ENCODE measurements around the gene PTDSS2. TPM values are rescaled to one million over a fixed set of nuclear protein-coding genes. Genes with fewer than 3 reads are reported as not detected.

PTDSS2 gene
- total RNA-seq, 1 donor from 2014 or later: 47.3 TPM

DNA sequence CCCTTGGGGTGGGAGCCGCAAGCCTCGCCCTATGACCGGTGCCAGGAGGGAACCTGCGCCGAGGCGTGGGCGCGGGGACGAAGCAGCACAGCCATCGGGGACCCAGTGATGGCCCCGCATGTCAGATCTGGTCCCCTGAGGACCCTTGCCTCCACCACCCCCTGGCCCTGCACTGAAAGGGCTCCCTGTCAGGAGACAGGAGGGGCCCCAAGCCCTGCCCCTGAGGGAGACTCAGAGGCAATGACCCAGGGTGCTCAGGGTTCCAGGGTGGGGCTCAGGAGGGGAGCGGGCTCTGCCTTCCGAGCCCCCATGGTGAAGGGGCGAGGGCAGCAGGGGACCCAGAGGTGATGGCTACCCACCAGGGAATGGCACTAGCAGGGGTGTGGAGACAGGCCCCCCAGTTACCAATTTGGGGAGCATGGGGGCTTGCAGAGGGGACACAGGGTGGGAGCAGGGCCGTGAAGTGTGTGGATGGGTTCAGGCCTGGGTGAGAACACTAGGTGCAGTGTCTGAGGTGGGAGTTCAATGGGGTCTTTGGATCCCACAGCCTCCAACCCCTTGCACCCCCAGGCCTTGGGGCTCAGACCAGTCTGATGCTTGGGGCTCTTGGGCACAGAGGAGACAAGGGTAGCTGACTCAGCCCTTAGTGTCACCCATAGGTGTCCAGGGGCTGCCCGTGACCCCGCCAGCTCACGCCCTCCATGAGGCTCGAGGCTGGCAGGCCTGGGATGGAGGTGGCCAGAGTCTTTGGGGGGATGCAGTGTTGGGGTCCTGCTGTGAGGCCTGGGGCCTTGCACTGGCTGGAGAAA, 87.7 kb downstream of the PTDSS2 start:
- H3K9ac ChIP-seq (ENCODE audit: low read length): peak overlapping the region; percentile 44
- no peaks in the 10 kb centered on the region for H3K27me3 ChIP-seq (ENCODE audit: insufficient read depth, low read length)
- peaks cover 20% of the 10 kb centered on the region for H3K79me2 ChIP-seq (ENCODE audit: insufficient read depth, low read length)
- peak overlapping the region; percentile 33 for H3K4me3 ChIP-seq (ENCODE audit: insufficient read depth, low read depth, low read length)
- H3K4me1 Mint-ChIP-seq (ENCODE audit: low read depth, unreplicated experiment): peaks cover 4% of the 10 kb centered on the region
- H3K36me3 ChIP-seq (ENCODE audit: insufficient read depth, low read length): no peaks in the 10 kb centered on the region
- H3K4me2 ChIP-seq (ENCODE audit: low read length): peak overlapping the region; percentile 86
- TF ChIP-seq EZH2 (IDR thresholded peaks at IDR 0.05; ENCODE audit: insufficient read depth, low read length): no peak
- TF ChIP-seq, protein P1, sequence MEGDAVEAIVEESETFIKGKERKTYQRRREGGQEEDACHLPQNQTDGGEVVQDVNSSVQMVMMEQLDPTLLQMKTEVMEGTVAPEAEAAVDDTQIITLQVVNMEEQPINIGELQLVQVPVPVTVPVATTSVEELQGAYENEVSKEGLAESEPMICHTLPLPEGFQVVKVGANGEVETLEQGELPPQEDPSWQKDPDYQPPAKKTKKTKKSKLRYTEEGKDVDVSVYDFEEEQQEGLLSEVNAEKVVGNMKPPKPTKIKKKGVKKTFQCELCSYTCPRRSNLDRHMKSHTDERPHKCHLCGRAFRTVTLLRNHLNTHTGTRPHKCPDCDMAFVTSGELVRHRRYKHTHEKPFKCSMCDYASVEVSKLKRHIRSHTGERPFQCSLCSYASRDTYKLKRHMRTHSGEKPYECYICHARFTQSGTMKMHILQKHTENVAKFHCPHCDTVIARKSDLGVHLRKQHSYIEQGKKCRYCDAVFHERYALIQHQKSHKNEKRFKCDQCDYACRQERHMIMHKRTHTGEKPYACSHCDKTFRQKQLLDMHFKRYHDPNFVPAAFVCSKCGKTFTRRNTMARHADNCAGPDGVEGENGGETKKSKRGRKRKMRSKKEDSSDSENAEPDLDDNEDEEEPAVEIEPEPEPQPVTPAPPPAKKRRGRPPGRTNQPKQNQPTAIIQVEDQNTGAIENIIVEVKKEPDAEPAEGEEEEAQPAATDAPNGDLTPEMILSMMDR (IDR thresholded peaks at IDR 0.05; ENCODE audit: insufficient read depth, low read depth, low read length): no peak
- peak overlapping the region; percentile 86 for H2AFZ ChIP-seq (ENCODE audit: low read depth, low read length)
- H4K20me1 ChIP-seq (ENCODE audit: insufficient read depth, low read length): peaks cover 17% of the 10 kb centered on the region
- H3K27ac ChIP-seq (ENCODE audit: low read depth, low read length): peak overlapping the region; percentile 9
- H3K9me3 ChIP-seq (ENCODE audit: insufficient read depth, low read depth, low read length): no peaks in the 10 kb centered on the region
- no peaks in the 10 kb centered on the region for H3K9me3 Mint-ChIP-seq (ENCODE audit: unreplicated experiment)
- FAIRE-seq: no peak
- peaks cover 2% of the 10 kb centered on the region for H3K36me3 Mint-ChIP-seq (ENCODE audit: low read depth, unreplicated experiment)
- DNase-seq (ENCODE audit: low read depth): no peak
- H3K27ac Mint-ChIP-seq (ENCODE audit: unreplicated experiment): no peak overlapping the region
- H3K4me3 Mint-ChIP-seq (ENCODE audit: unreplicated experiment): no peak overlapping the region
- H3K27me3 Mint-ChIP-seq (ENCODE audit: low read depth, unreplicated experiment): peaks cover 6% of the 10 kb centered on the region
- peaks cover 26% of the 10 kb centered on the region for H3K4me1 ChIP-seq (ENCODE audit: insufficient read depth, low read length)

DNA sequence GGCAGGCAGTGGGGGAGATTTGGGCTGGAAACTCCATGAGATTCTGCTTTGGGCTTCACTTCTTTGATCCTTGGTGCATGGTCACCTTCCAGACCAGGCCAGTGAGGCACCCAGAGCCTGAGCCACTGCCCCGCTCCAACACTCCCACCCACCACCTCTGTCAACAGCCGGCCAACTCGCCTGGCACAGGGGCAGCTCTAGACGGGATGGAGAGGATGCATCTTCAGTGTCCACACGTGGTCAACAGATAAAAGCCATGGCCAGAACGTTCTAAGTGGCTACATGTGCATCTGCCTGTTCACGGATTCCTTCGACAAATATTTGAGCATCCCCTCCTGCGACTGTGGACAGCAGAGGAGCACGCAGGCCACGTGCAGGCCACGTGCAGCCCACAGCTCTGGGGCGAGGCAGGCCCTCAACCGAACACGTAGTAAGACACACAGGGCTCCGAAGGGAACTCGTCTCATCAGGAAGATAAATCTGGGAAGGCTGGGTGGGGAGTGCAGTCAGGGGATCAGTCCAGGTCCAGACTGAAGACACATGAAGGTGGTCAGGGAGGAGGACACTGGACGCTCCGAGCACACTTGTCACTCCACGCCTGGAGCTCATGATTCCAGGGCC, 88.5 kb downstream of the PTDSS2 start:
- Mint-ChIP-seq H3K27ac (ENCODE audit: unreplicated experiment) (no peak overlapping the region), H3K4me1 (ENCODE audit: low read depth, unreplicated experiment) (peaks cover 4% of the 10 kb centered on the region), H3K27me3 (ENCODE audit: low read depth, unreplicated experiment) (peaks cover 6% of the 10 kb centered on the region), H3K36me3 (ENCODE audit: low read depth, unreplicated experiment) (peaks cover 2% of the 10 kb centered on the region), H3K9me3 (ENCODE audit: unreplicated experiment) (no peaks in the 10 kb centered on the region), H3K4me3 (ENCODE audit: unreplicated experiment) (no peak overlapping the region)
- Histone ChIP-seq H3K79me2 (ENCODE audit: insufficient read depth, low read length) (peaks cover 14% of the 10 kb centered on the region), H2AFZ (ENCODE audit: low read depth, low read length) (no peak overlapping the region), H3K27ac (ENCODE audit: low read depth, low read length) (no peak overlapping the region), H3K9me3 (ENCODE audit: insufficient read depth, low read depth, low read length) (no peaks in the 10 kb centered on the region), H3K27me3 (ENCODE audit: insufficient read depth, low read length) (no peaks in the 10 kb centered on the region), H3K9ac (ENCODE audit: low read length) (no peak overlapping the region), H3K4me1 (ENCODE audit: insufficient read depth, low read length) (peaks cover 26% of the 10 kb centered on the region), H3K4me2 (ENCODE audit: low read length) (no peak overlapping the region), H3K4me3 (ENCODE audit: insufficient read depth, low read depth, low read length) (no peak overlapping the region), H3K36me3 (ENCODE audit: insufficient read depth, low read length) (no peaks in the 10 kb centered on the region), H4K20me1 (ENCODE audit: insufficient read depth, low read length) (peaks cover 13% of the 10 kb centered on the region)
- TF ChIP-seq, protein P1 (IDR thresholded peaks at IDR 0.05; ENCODE audit: insufficient read depth, low read depth, low read length): no peak
- no peak for TF ChIP-seq EZH2 (IDR thresholded peaks at IDR 0.05; ENCODE audit: insufficient read depth, low read length)
- no peak for FAIRE-seq
- no peak for DNase-seq (ENCODE audit: low read depth)

All from astrocyte (in vitro differentiated cells and primary cell).